Measurements from ENCODE around the gene PPP4R4.

The PPP4R4 gene, protein sequence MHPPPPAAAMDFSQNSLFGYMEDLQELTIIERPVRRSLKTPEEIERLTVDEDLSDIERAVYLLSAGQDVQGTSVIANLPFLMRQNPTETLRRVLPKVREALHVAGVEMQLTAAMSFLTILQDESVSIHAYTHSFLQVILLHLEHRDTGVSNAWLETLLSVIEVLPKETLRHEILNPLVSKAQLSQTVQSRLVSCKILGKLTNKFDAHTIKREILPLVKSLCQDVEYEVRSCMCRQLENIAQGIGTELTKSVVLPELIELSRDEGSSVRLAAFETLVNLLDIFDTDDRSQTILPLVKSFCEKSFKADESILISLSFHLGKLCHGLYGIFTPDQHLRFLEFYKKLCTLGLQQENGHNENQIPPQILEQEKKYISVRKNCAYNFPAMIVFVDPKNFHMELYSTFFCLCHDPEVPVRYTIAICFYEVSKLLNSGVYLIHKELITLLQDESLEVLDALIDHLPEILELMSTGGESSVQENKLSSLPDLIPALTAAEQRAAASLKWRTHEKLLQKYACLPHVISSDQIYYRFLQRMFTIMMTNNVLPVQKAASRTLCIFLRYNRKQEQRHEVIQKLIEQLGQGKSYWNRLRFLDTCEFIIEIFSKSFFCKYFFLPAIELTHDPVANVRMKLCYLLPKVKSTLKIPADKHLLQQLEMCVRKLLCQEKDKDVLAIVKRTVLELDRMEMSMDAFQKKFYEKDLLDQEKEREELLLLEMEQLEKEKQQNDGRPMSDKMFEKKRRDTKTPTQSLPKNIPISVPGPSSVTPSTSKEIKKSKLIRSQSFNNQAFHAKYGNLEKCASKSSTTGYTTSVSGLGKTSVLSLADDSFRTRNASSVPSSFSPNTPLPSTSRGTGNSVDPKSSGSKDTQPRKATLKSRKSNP

DNA sequence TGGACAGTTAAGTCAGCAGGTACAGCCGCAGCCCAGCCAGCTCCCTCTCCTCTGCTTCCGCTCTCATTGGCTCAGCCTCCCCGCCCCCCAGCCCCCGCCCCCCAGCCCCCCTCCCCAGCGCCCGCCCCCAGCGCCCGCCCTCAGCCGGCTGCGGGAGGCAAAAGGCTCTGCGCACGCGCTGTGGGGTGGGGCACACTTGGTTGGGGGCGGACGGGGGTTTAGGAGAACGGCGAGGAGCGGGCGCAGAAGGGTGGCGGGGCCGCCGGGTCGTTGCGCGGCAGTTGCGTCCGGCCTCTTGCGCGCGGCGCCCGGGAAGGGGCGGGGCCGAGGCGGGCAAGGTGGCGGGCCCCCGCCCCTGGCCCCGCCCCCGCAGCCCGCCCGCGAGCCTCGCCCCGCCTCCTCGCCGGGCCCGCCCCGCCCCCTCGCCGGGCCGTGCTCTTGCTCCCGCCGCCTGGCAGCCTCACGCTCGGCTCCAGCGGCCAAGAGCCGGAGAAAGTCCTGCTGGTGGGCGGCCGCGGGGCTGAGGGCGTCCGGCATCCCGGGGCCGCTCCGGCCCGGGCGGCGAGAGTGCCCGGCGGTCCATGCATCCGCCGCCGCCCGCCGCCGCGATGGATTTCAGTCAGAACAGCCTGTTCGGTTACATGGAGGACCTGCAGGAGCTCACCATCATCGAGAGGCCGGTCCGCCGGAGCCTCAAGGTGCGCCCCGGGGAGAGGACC is at the start of gene PPP4R4:
PPP4R4 (plus strand) TSS at position 438 of the 719 bp plus-strand sequence; CDS start at position 582, 144 bp downstream.
- Histone ChIP-seq H3K36me3 (ENCODE audit: control insufficient read depth, insufficient read depth, low read length) (no peaks in the 10 kb centered on the region), H3K9me3 (ENCODE audit: control insufficient read depth, insufficient read depth, low read depth, low read length) (no peaks in the 10 kb centered on the region), H3K4me1 (ENCODE audit: control insufficient read depth, insufficient read depth, low read length) (peaks cover 12% of the 10 kb centered on the region; the same call in 1 of the 2 replicates), H3K27me3 (ENCODE audit: control insufficient read depth, insufficient read depth, low read length) (peaks cover 41% of the 10 kb centered on the region), H3K27ac (ENCODE audit: low read depth, low read length) (no peak within 1 kb of the TSS; the same call in 1 of the 2 replicates), H3K4me3 (ENCODE audit: low read depth, low read length) (peak within 1 kb of the TSS; percentile 93), H3K9ac (ENCODE audit: low read length) (peak within 1 kb of the TSS; percentile 38)

DNA sequence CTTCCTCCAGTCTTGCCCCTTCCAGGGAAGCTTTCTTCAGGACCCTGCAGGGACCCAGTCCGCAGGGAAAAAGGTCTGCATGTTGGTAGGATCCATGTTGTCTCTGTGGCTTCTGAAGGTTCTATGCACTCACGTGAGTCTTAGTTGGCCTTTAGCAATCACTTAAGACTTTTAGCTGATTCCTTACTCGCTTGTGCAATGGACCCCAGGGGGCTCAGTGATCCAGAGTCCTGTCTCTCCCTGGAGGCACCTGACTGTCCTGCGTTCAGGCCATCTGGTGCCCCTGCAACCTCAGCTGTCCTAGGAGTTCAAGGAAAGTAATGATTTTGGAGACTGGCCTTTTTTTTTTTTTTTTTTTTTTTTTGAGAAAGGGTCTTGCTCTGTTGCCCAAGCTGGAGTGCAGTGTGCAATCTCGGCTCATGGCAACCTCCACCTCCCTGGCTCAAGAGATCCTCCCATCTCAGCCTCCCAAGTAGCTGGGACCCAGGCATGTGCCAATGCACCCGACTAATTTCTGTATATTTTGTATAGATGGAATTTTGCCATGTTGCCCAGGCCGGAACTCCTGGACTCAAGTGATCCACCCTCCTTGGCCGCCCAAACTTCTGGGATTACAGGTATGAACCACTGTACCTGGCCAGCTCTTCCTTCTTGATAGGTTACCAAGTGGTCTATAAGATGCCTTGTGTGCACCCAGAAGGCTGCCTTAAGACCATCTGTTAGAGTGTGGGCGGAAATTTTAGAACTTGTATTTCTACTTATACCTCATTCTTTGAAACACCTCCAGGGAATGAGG is 49.3 kb upstream of the PPP4R4 start:
- H3K27ac ChIP-seq (ENCODE audit: low read depth, low read length) = no peak overlapping the region
- peaks cover 6% of the 10 kb centered on the region; the same call in 1 of the 2 replicates for H3K9me3 ChIP-seq (ENCODE audit: control insufficient read depth, insufficient read depth, low read depth, low read length)
- H3K36me3 ChIP-seq (ENCODE audit: control insufficient read depth, insufficient read depth, low read length) = no peaks in the 10 kb centered on the region
- H3K27me3 ChIP-seq (ENCODE audit: control insufficient read depth, insufficient read depth, low read length) = no peaks in the 10 kb centered on the region; the same call in 1 of the 2 replicates
- H3K9ac ChIP-seq (ENCODE audit: low read length) = no peak overlapping the region
- H3K4me1 ChIP-seq (ENCODE audit: control insufficient read depth, insufficient read depth, low read length) = peaks cover 5% of the 10 kb centered on the region; the same call in 1 of the 2 replicates
- H3K4me3 ChIP-seq (ENCODE audit: low read depth, low read length) = no peak overlapping the region

GRCh38 chr14:94125659-94126418 is 48.3 kb upstream of the PPP4R4 start:
- Histone ChIP-seq H3K36me3 (ENCODE audit: control insufficient read depth, insufficient read depth, low read length) (no peaks in the 10 kb centered on the region), H3K4me1 (ENCODE audit: control insufficient read depth, insufficient read depth, low read length) (peaks cover 5% of the 10 kb centered on the region; the same call in 1 of the 2 replicates), H3K4me3 (ENCODE audit: low read depth, low read length) (no peak overlapping the region), H3K27ac (ENCODE audit: low read depth, low read length) (no peak overlapping the region), H3K9ac (ENCODE audit: low read length) (no peak overlapping the region), H3K27me3 (ENCODE audit: control insufficient read depth, insufficient read depth, low read length) (no peaks in the 10 kb centered on the region; the same call in 1 of the 2 replicates), H3K9me3 (ENCODE audit: control insufficient read depth, insufficient read depth, low read depth, low read length) (peaks cover under 1% of the 10 kb centered on the region; the same call in 1 of the 2 replicates)

- H3K27ac ChIP-seq (ENCODE audit: low read depth, low read length) = no peak overlapping the region
Measured at GRCh38 chr14:94126419-94126677, 47.8 kb upstream of the PPP4R4 start.

GRCh38 chr14:94126800-94127199 is 47.3 kb upstream of the PPP4R4 start:
- Histone ChIP-seq H3K27me3 (ENCODE audit: control insufficient read depth, insufficient read depth, low read length) (no peaks in the 10 kb centered on the region), H3K4me3 (ENCODE audit: low read depth, low read length) (no peak overlapping the region), H3K9me3 (ENCODE audit: control insufficient read depth, insufficient read depth, low read depth, low read length) (no peaks in the 10 kb centered on the region), H3K36me3 (ENCODE audit: control insufficient read depth, insufficient read depth, low read length) (no peaks in the 10 kb centered on the region), H3K9ac (ENCODE audit: low read length) (no peak overlapping the region), H3K27ac (ENCODE audit: low read depth, low read length) (no peak overlapping the region), H3K4me1 (ENCODE audit: control insufficient read depth, insufficient read depth, low read length) (peaks cover 5% of the 10 kb centered on the region; the same call in 1 of the 2 replicates)

More at GRCh38 chr14:94126419-94126677, 47.8 kb upstream of the PPP4R4 start:
- peaks cover 5% of the 10 kb centered on the region; the same call in 1 of the 2 replicates for H3K4me1 ChIP-seq (ENCODE audit: control insufficient read depth, insufficient read depth, low read length)
- no peak overlapping the region for H3K4me3 ChIP-seq (ENCODE audit: low read depth, low read length)
- no peak overlapping the region for H3K9ac ChIP-seq (ENCODE audit: low read length)
- no peaks in the 10 kb centered on the region for H3K36me3 ChIP-seq (ENCODE audit: control insufficient read depth, insufficient read depth, low read length)
- H3K9me3 ChIP-seq (ENCODE audit: control insufficient read depth, insufficient read depth, low read depth, low read length) = no peaks in the 10 kb centered on the region
- H3K27me3 ChIP-seq (ENCODE audit: control insufficient read depth, insufficient read depth, low read length) = no peaks in the 10 kb centered on the region; the same call in 1 of the 2 replicates

GRCh38 chr14:94127330-94127729 is 46.8 kb upstream of the PPP4R4 start:
- no peak overlapping the region for H3K9ac ChIP-seq (ENCODE audit: low read length)
- no peaks in the 10 kb centered on the region for H3K36me3 ChIP-seq (ENCODE audit: control insufficient read depth, insufficient read depth, low read length)
- H3K27me3 ChIP-seq (ENCODE audit: control insufficient read depth, insufficient read depth, low read length) = no peaks in the 10 kb centered on the region
- peaks cover 5% of the 10 kb centered on the region; the same call in 1 of the 2 replicates for H3K4me1 ChIP-seq (ENCODE audit: control insufficient read depth, insufficient read depth, low read length)
- H3K9me3 ChIP-seq (ENCODE audit: control insufficient read depth, insufficient read depth, low read depth, low read length) = no peaks in the 10 kb centered on the region
- no peak overlapping the region for H3K27ac ChIP-seq (ENCODE audit: low read depth, low read length)
- no peak overlapping the region for H3K4me3 ChIP-seq (ENCODE audit: low read depth, low read length)

- H3K27me3 ChIP-seq (ENCODE audit: control insufficient read depth, insufficient read depth, low read length) = no peaks in the 10 kb centered on the region
- H3K4me1 ChIP-seq (ENCODE audit: control insufficient read depth, insufficient read depth, low read length) = peaks cover 5% of the 10 kb centered on the region; the same call in 1 of the 2 replicates
- H3K27ac ChIP-seq (ENCODE audit: low read depth, low read length) = no peak overlapping the region
- H3K4me3 ChIP-seq (ENCODE audit: low read depth, low read length) = peak overlapping the region; percentile 78
- H3K36me3 ChIP-seq (ENCODE audit: control insufficient read depth, insufficient read depth, low read length) = no peaks in the 10 kb centered on the region
- no peak overlapping the region for H3K9ac ChIP-seq (ENCODE audit: low read length)
- no peaks in the 10 kb centered on the region for H3K9me3 ChIP-seq (ENCODE audit: control insufficient read depth, insufficient read depth, low read depth, low read length)
Measured at GRCh38 chr14:94128216-94128839, 45.8 kb upstream of the PPP4R4 start.

DNA sequence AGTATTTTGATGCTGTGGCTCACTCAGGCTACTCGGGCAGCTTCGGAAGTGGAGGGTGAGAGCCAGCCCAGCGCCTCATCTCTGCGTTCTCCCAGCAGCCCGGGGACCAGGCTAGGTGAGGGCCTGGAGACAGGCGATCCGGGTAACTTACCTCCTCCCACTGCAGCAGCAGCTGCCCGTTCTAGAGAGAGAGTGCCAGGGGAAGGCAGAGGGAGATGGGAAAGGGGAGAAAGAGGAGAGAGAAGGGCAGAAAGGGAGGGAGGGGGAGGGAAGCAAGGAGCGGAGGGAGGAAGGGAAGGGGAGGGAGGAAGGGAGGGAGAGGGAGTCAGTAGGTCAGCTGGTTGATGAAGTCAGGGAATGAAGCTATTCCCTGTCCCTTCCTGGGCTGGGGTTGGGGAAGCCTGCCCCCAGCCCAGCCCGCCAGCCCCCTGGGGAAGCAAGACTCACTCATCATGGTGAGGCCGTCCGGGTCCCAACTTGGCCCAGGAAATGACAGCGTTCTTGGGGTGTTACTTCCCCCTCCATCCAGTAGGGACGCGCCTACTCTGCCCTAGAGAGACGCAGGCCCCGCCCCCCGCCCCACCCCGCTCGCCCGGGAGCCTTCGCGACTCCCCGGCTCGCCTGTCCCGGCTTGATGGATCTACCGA is 44.9 kb upstream of the PPP4R4 start, which contains the start of gene IFI27L2:
IFI27L2 (minus strand) TSS at position 494 of the 647 bp plus-strand sequence; CDS start at position 454, 40 bp downstream.
- peaks cover 5% of the 10 kb centered on the region; the same call in 1 of the 2 replicates for H3K4me1 ChIP-seq (ENCODE audit: control insufficient read depth, insufficient read depth, low read length)
- H3K36me3 ChIP-seq (ENCODE audit: control insufficient read depth, insufficient read depth, low read length) = no peaks in the 10 kb centered on the region
- H3K27me3 ChIP-seq (ENCODE audit: control insufficient read depth, insufficient read depth, low read length) = no peaks in the 10 kb centered on the region
- H3K9me3 ChIP-seq (ENCODE audit: control insufficient read depth, insufficient read depth, low read depth, low read length) = no peaks in the 10 kb centered on the region
- no peak within 1 kb of the TSS for H3K27ac ChIP-seq (ENCODE audit: low read depth, low read length)
- peak within 1 kb of the TSS; percentile 41 for H3K9ac ChIP-seq (ENCODE audit: low read length)
- peak within 1 kb of the TSS; percentile 78 for H3K4me3 ChIP-seq (ENCODE audit: low read depth, low read length)
